ENCODE data around the gene STAC.

DNA sequence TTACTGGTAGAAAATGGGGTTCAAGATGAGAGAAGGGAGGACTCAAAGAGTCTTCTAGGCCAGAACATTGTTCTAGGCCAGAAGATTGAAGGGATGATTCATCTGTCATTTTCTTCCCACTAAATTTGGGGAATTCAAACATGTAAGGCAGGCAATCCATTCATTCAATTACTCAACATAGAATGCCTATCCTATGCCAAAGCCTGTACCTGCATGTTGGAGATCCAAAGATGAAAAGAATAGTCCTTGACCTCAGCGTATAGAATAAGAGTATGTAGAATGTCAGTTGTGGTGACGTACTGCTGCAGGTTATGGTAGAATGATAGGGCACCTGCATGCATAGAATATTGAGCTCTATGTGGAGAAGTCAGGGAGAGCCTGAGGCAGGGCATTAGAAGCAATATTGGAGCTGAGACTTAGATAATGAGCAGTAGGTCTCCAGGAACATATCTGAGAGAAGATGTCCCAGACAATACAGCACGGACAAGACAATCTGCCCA lies 49.7 kb downstream of the STAC start:
- TF ChIP-seq, protein P1, sequence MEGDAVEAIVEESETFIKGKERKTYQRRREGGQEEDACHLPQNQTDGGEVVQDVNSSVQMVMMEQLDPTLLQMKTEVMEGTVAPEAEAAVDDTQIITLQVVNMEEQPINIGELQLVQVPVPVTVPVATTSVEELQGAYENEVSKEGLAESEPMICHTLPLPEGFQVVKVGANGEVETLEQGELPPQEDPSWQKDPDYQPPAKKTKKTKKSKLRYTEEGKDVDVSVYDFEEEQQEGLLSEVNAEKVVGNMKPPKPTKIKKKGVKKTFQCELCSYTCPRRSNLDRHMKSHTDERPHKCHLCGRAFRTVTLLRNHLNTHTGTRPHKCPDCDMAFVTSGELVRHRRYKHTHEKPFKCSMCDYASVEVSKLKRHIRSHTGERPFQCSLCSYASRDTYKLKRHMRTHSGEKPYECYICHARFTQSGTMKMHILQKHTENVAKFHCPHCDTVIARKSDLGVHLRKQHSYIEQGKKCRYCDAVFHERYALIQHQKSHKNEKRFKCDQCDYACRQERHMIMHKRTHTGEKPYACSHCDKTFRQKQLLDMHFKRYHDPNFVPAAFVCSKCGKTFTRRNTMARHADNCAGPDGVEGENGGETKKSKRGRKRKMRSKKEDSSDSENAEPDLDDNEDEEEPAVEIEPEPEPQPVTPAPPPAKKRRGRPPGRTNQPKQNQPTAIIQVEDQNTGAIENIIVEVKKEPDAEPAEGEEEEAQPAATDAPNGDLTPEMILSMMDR (conservative IDR thresholded peaks at IDR 0.05; ENCODE audit: low read depth, low read length) = no peak
- no peak for TF ChIP-seq EZH2 (IDR thresholded peaks at IDR 0.05; ENCODE audit: borderline replicate concordance, low read depth, low read length, poor library complexity, severe bottlenecking)

Measured in A673 (cell line).